Activated CD8-positive, alpha-beta T cell treated with anti-CD3 and anti-CD28 coated beads for 36 hours (primary cell): ENCODE results near the gene FYN. TPM values are rescaled to one million over a fixed set of nuclear protein-coding genes. Genes with fewer than 3 reads are reported as not detected.

Source experiments
- ATAC-seq: fragments of 200-7000 bp; cut with Tn5 transposase; one replicate; pipeline ENCODE4 v1.10.0; 2021; ENCODE audit warnings: mild to moderate bottlenecking, moderate library complexity
- CTCF ChIA-PET: fragments of 350-600 bp; sonication (Branson Sonifier 250); formaldehyde crosslinking; loops from one replicate; lab custom pipeline; 2021; ENCODE audit warnings: antibody characterized with exemption; lab: Charles Lee
- POLR2A ChIA-PET: fragments of 350-600 bp; sonication (Branson Sonifier 250); formaldehyde crosslinking; loops from one replicate; lab custom pipeline; 2021; ENCODE audit warnings: antibody characterized with exemption; lab: Charles Lee
- DNase-seq: peaks from one replicate; pipeline ENCODE4 v3.0.0-alpha.2; 2020
- H3K27ac Mint-ChIP-seq: one replicate; pipeline ENCODE4 v1.8.0; 2021; ENCODE audit warnings: mild to moderate bottlenecking, mixed read lengths
- H3K27me3 Mint-ChIP-seq: one replicate; pipeline ENCODE4 v1.8.0; 2021; ENCODE audit warnings: mixed read lengths
- H3K36me3 Mint-ChIP-seq: one replicate; pipeline ENCODE4 v1.8.0; 2021; ENCODE audit warnings: low read depth, mixed read lengths
- H3K4me1 Mint-ChIP-seq: one replicate; pipeline ENCODE4 v1.8.0; 2021; ENCODE audit warnings: low read depth, mixed read lengths
- H3K4me3 Mint-ChIP-seq: one replicate; pipeline ENCODE4 v1.8.0; 2021; ENCODE audit warnings: mild to moderate bottlenecking, moderate library complexity, mixed read lengths
- H3K9me3 Mint-ChIP-seq: one replicate; pipeline ENCODE4 v1.8.0; 2021; ENCODE audit warnings: mixed read lengths
- intact Hi-C: fragments of 100-400 bp; cut with micrococcal nuclease; formaldehyde crosslinking; loops from one replicate; pipeline ENCODE4 v1.10.0; 2022
- total RNA-seq, 2 experiments: library from RNA; stranded (reverse); gene quantifications; one replicate each; pipeline ENCODE4 v1.2.3, GENCODE V29; 2021
- TF ChIP-seq, protein P1 (sequence below): fragments of 200-600 bp; IDR thresholded peaks from one replicate; pipeline ENCODE4 v1.8.0; 2022; ENCODE audit warnings: antibody characterized with exemption, mild to moderate bottlenecking

Gene FYN
- total RNA-seq, 2 experiments from 2014 or later, result 384 to 386 TPM

DNA sequence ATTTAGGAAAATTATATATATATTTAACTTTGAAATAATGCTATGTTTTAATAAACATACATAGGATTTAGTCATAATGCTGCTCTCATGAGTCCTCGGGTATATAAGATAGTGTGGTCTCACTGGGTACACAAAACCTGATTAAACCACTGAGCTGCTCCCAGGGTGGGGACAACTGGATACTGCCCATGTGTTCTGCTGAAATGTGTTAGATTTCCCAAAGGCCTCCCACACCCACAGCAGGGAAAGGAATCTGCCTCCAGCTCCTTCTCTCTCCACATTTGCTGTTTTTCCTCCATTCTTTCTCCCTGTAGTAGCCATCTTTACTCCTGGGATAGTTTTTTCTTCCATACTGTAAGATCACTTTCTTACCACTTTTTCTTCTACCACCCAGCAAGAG lies 198.4 kb downstream of the FYN start:
- peaks cover 28% of the 10 kb centered on the region for H3K4me1 Mint-ChIP-seq
- H3K36me3 Mint-ChIP-seq, result peaks cover 74% of the 10 kb centered on the region
- ATAC-seq (no peak), DNase-seq (no peak)
- POLR2A ChIA-PET, result interaction anchor here (1.1 kb wide), 1 partner anchor 10 kb away, joined by 3 read pairs; no protein-coding TSS in a partner anchor
- H3K27ac Mint-ChIP-seq, result peak overlapping the region; percentile 2
- H3K27me3 Mint-ChIP-seq, result no peaks in the 10 kb centered on the region
- intact Hi-C loops, result no loop called here
- no peaks in the 10 kb centered on the region for H3K9me3 Mint-ChIP-seq
- H3K4me3 Mint-ChIP-seq, result no peak overlapping the region
- CTCF ChIA-PET, result interaction anchor here (1.2 to 1.9 kb wide), 3 partner anchors 13 to 366 kb away, joined by 3 to 6 read pairs (median 3); no protein-coding TSS in a partner anchor
- TF ChIP-seq, protein P1, sequence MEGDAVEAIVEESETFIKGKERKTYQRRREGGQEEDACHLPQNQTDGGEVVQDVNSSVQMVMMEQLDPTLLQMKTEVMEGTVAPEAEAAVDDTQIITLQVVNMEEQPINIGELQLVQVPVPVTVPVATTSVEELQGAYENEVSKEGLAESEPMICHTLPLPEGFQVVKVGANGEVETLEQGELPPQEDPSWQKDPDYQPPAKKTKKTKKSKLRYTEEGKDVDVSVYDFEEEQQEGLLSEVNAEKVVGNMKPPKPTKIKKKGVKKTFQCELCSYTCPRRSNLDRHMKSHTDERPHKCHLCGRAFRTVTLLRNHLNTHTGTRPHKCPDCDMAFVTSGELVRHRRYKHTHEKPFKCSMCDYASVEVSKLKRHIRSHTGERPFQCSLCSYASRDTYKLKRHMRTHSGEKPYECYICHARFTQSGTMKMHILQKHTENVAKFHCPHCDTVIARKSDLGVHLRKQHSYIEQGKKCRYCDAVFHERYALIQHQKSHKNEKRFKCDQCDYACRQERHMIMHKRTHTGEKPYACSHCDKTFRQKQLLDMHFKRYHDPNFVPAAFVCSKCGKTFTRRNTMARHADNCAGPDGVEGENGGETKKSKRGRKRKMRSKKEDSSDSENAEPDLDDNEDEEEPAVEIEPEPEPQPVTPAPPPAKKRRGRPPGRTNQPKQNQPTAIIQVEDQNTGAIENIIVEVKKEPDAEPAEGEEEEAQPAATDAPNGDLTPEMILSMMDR, result no peak

GRCh38 chr6:111674413-111674812 lies 198.8 kb downstream of the FYN start:
- no peaks in the 10 kb centered on the region for H3K27me3 Mint-ChIP-seq
- H3K4me3 Mint-ChIP-seq, result no peak overlapping the region
- ChIA-PET CTCF (interaction anchor here (1.2 to 1.9 kb wide), 3 partner anchors 14 to 366 kb away, joined by 3 to 6 read pairs (median 3); no protein-coding TSS in a partner anchor), POLR2A (interaction anchor here (1.1 kb wide), 1 partner anchor 11 kb away, joined by 3 read pairs; no protein-coding TSS in a partner anchor)
- no peak for ATAC-seq
- TF ChIP-seq, protein P1, result no peak
- peaks cover 74% of the 10 kb centered on the region for H3K36me3 Mint-ChIP-seq
- intact Hi-C loops, result no loop called here
- no peak for DNase-seq
- H3K9me3 Mint-ChIP-seq, result no peaks in the 10 kb centered on the region
- H3K27ac Mint-ChIP-seq, result peak overlapping the region; percentile 50
- peaks cover 24% of the 10 kb centered on the region for H3K4me1 Mint-ChIP-seq

GRCh38 chr6:111673937-111674336 lies 199.3 kb downstream of the FYN start:
- H3K4me1 Mint-ChIP-seq, result peaks cover 19% of the 10 kb centered on the region
- no peak for DNase-seq
- TF ChIP-seq, protein P1, result no peak
- ChIA-PET CTCF (interaction anchor here (1.5 kb wide), 1 partner anchor 367 kb away, joined by 3 read pairs; no protein-coding TSS in a partner anchor), POLR2A (interaction anchor here (1.1 kb wide), 1 partner anchor 11 kb away, joined by 3 read pairs; no protein-coding TSS in a partner anchor)
- intact Hi-C loops, result no loop called here
- H3K36me3 Mint-ChIP-seq, result peaks cover 70% of the 10 kb centered on the region
- no peaks in the 10 kb centered on the region for H3K9me3 Mint-ChIP-seq
- H3K4me3 Mint-ChIP-seq, result no peak overlapping the region
- H3K27me3 Mint-ChIP-seq, result no peaks in the 10 kb centered on the region
- ATAC-seq, result no peak
- H3K27ac Mint-ChIP-seq, result peak overlapping the region; percentile 50

DNA sequence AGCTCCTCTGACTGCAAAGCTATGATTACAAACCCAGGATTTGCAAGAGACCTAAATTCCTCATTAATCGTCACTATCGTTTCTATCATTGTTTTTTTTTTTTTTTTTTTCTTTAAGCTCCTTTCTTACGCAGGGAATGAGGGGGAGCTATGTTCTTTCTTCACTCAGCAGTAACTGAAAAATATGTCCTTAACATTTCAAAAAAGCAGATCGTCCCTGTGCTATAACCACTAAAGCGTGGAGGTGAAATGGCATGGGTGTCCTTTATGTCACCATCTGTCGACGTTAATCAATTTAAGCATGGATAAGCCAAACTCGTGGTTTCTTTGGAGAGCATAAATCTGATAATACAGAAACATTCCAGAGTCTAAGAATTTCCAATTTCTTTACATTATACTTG lies 199.7 kb downstream of the FYN start:
- Mint-ChIP-seq H3K4me1 (peaks cover 15% of the 10 kb centered on the region), H3K27ac (peak overlapping the region; percentile 46), H3K9me3 (no peaks in the 10 kb centered on the region), H3K4me3 (no peak overlapping the region), H3K27me3 (no peaks in the 10 kb centered on the region), H3K36me3 (peaks cover 67% of the 10 kb centered on the region)
- ChIA-PET CTCF (interaction anchor here (1.5 kb wide), 1 partner anchor 367 kb away, joined by 3 read pairs; no protein-coding TSS in a partner anchor), POLR2A (interaction anchor here (1.1 kb wide), 1 partner anchor 12 kb away, joined by 3 read pairs; no protein-coding TSS in a partner anchor)
- DNase-seq (no peak), ATAC-seq (no peak)
- intact Hi-C loops, result no loop called here
- TF ChIP-seq, protein P1, result no peak

GRCh38 chr6:111672761-111673450 lies 200.3 kb downstream of the FYN start:
- ATAC-seq (no peak), DNase-seq (no peak)
- Mint-ChIP-seq H3K4me1 (peaks cover 12% of the 10 kb centered on the region), H3K4me3 (no peak overlapping the region), H3K27me3 (no peaks in the 10 kb centered on the region), H3K9me3 (no peaks in the 10 kb centered on the region), H3K27ac (peak overlapping the region; percentile 46), H3K36me3 (peaks cover 67% of the 10 kb centered on the region)
- intact Hi-C loops, result no loop called here
- ChIA-PET POLR2A (no interaction called here), CTCF (interaction anchor here (1.5 to 2.0 kb wide), 2 partner anchors 368 to 371 kb away, joined by 3 to 9 read pairs; no protein-coding TSS in a partner anchor)
- TF ChIP-seq, protein P1, result no peak
